Karpas-422 (cell line): Measurements from ENCODE around the gene PLK4. TPM values are rescaled to one million over a fixed set of nuclear protein-coding genes. Genes with fewer than 3 reads are reported as not detected.
"Not testable (repeated sequence)": the region's sequence is repeated elsewhere in the genome, so short reads cannot be mapped to it uniquely, and the experiment has no call there.

Experiments used
- DNase-seq: peaks from one replicate; pipeline ENCODE4 v3.0.0-alpha.2; 2015
- H2AFZ ChIP-seq: fragments of 200-600 bp; sonication (generic); 2 replicates; pipeline ENCODE4 v1.6.1; 2014; ENCODE audit warnings: antibody characterized with exemption, low read length, mixed read lengths
- H3K27ac ChIP-seq: fragments of 200-600 bp; sonication (generic); 2 replicates; pipeline ENCODE4 v1.5.1; 2014; ENCODE audit warnings: mild to moderate bottlenecking, low read length, moderate library complexity
- H3K27me3 ChIP-seq: fragments of 200-600 bp; sonication (generic); 2 replicates; pipeline ENCODE4 v1.6.1; 2014; ENCODE audit warnings: low read length, mixed read lengths
- H3K36me3 ChIP-seq: fragments of 200-600 bp; sonication (generic); 2 replicates; pipeline ENCODE4 v1.6.1; 2014; ENCODE audit warnings: low read length, mixed read lengths; ENCODE audit not compliant: insufficient read depth
- H3K4me1 ChIP-seq: fragments of 200-600 bp; sonication (generic); 2 replicates; pipeline ENCODE4 v1.6.1; 2014; ENCODE audit warnings: mild to moderate bottlenecking, low read length, mixed read lengths
- H3K4me2 ChIP-seq: fragments of 200-600 bp; sonication (generic); 2 replicates; pipeline ENCODE4 v1.6.1; 2014; ENCODE audit warnings: low read length, low read depth, mild to moderate bottlenecking; ENCODE audit not compliant: poor library complexity, severe bottlenecking
- H3K4me3 ChIP-seq: fragments of 200-600 bp; sonication (generic); 2 replicates; pipeline ENCODE4 v1.5.1; 2014; ENCODE audit warnings: mild to moderate bottlenecking, antibody characterized with exemption, low read length, mixed read lengths
- H3K79me2 ChIP-seq: fragments of 200-600 bp; sonication (generic); 2 replicates; pipeline ENCODE4 v1.6.1; 2014; ENCODE audit warnings: mild to moderate bottlenecking, low read length, mixed read lengths
- H3K9ac ChIP-seq: fragments of 200-600 bp; sonication (generic); 2 replicates; pipeline ENCODE4 v1.6.0; 2014; ENCODE audit warnings: low read length
- H3K9me2 ChIP-seq: fragments of 200-600 bp; sonication (generic), shearing (Covaris generic); replicated peaks from 2 replicates; pipeline ENCODE4 v1.6.0; 2014; ENCODE audit warnings: mild to moderate bottlenecking, low read length, moderate library complexity; ENCODE audit not compliant: insufficient read depth
- H3K9me3 ChIP-seq: fragments of 300-700, 200-600 bp; sonication (generic); 2 replicates; pipeline ENCODE4 v1.6.1; 2014; ENCODE audit warnings: low read length, mixed read lengths
- H4K20me1 ChIP-seq: fragments of 200-600 bp; sonication (generic); 2 replicates; pipeline ENCODE4 v1.6.1; 2014; ENCODE audit warnings: mild to moderate bottlenecking, antibody characterized with exemption, low read length, low read depth; ENCODE audit not compliant: insufficient read depth
- small RNA-seq: library from RNA; depleted of rRNA; stranded (forward); fragments of <200 nt; gene quantifications from one replicate; pipeline ENCODE3, GENCODE V24; 2014
- total RNA-seq: library from RNA; depleted of rRNA; stranded (reverse); fragments of >200 nt; shearing (Covaris generic); gene quantifications from 2 replicates; pipeline ENCODE4 v1.2.3, GENCODE V29; 2014; ENCODE audit warnings: low replicate concordance; rRNA removed

Gene PLK4
- total RNA-seq, 1 experiment from 2014 or later, result 68.1 TPM

DNA sequence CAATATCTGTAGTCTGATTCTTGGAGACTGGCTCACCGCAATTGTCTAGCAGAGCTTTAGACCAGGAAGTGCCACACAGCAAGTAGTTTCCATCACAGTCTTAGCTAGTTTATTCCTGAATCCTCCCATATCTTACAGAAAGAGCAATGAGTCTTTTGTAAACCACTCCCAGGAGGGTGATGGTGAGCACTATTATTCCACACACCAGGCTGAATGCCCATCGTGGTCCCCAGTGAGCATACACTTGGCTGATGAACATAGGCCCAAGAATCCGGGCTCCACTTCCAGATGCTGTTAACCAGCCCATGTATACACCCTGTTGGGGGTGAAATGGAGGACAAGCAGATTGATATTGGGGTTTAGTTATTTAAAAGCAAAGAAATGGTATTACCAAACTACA, 39.8 kb downstream of the PLK4 start:
- Histone ChIP-seq H3K9me3 (no peaks in the 10 kb centered on the region), H3K27ac (no peak overlapping the region), H3K36me3 (peaks cover 23% of the 10 kb centered on the region), H3K4me2 (no peak overlapping the region), H2AFZ (no peak overlapping the region), H3K9me2 (no peaks in the 10 kb centered on the region), H3K79me2 (no peaks in the 10 kb centered on the region), H3K4me1 (no peaks in the 10 kb centered on the region), H4K20me1 (no peaks in the 10 kb centered on the region), H3K4me3 (no peak overlapping the region), H3K9ac (no peak overlapping the region), H3K27me3 (no peaks in the 10 kb centered on the region)
- no peak for DNase-seq

DNA sequence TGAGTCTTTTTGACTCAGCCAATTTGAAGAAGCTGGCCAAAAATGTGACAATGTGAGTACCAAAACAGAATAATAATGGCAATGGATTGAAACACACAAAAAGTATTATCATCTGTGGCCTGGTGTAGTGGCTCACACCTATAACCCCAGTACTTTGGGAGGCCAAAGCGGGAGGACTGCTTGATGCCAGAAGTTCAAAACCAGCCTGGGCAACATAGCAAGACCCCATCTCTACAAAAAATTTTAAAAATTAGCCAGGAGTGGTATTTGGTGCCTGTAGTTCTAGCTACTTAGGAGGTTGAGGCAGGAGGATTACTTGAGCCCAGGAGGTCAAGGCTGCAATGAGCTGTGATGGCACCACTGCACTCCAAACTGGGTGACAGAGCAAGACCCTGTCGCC, 41.5 kb downstream of the PLK4 start:
- Histone ChIP-seq H3K27me3 (no peaks in the 10 kb centered on the region), H2AFZ (no peak overlapping the region), H3K9me3 (no peaks in the 10 kb centered on the region), H3K79me2 (no peaks in the 10 kb centered on the region), H3K9ac (no peak overlapping the region), H3K4me3 (no peak overlapping the region), H3K4me1 (no peaks in the 10 kb centered on the region), H3K9me2 (no peaks in the 10 kb centered on the region), H4K20me1 (no peaks in the 10 kb centered on the region), H3K27ac (no peak overlapping the region), H3K4me2 (no peak overlapping the region), H3K36me3 (peaks cover 26% of the 10 kb centered on the region)
- no peak for DNase-seq

DNA sequence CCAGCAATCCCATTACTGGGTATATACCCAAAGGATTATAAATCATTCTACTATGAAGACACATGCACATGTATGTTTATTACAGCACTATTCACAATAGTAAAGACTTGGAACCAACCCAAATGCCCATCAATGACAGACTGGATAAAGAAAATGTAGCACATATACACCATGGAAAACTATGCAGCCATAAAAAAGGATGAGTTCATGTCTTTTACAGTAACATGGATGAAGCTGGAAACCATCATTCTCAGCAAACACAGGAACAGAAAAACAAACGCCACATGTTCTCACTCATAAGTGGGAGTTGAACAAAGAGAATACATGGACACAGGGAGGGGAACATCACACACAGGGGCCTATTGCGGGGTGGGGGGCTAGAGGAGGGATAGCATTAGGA, 45.0 kb downstream of the PLK4 start:
- not testable (repeated sequence) for H2AFZ ChIP-seq, H3K9me3 ChIP-seq, H3K4me3 ChIP-seq, H3K9ac ChIP-seq, H3K4me2 ChIP-seq, H3K4me1 ChIP-seq, H3K27me3 ChIP-seq, H3K9me2 ChIP-seq, H3K79me2 ChIP-seq, H3K27ac ChIP-seq, DNase-seq, H4K20me1 ChIP-seq
- peaks cover 12% of the 10 kb centered on the region for H3K36me3 ChIP-seq

DNA sequence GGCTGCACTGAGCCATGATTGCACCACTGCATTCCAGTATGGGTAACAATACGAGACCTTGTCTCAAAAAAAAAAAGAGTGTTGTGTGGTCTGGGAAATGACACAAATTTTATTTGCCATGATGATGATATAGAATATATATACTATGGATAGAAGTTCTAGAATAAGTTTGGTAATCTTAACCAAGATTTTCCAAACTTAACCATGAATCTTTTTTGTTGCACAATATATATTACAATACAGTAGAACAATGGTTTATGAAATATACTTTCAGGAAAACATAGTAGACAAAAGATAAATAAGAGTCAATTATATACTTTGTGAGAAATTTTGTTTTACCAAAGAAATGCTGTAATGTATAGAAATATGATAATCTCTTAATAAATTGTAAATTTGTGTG, 49.5 kb downstream of the PLK4 start:
- Histone ChIP-seq H4K20me1 (no peaks in the 10 kb centered on the region), H3K79me2 (no peaks in the 10 kb centered on the region), H2AFZ (no peak overlapping the region), H3K36me3 (peaks cover 4% of the 10 kb centered on the region), H3K4me2 (no peak overlapping the region), H3K9me2 (no peaks in the 10 kb centered on the region), H3K9me3 (no peaks in the 10 kb centered on the region), H3K4me3 (no peak overlapping the region), H3K4me1 (no peaks in the 10 kb centered on the region), H3K9ac (no peak overlapping the region), H3K27me3 (no peaks in the 10 kb centered on the region), H3K27ac (no peak overlapping the region)
- no peak for DNase-seq

DNA sequence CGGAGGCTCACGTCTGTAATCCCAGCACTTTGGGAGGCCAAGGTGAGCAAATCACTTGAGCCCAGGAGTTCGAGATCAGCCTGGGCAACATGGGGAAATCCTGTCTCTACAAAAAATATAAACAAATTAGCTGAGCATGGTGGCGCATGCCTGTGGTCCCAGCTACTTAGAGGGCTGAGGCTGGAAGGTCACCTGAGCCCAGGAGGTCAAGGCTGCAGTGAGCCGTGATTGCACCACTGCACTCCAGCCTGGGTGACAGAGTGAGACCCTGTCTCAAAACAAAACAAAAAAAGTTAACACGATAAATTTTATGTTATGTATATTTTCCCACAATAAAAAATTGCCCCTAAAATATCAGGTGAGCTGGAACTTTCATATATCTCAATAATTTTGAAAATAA, 51.1 kb downstream of the PLK4 start:
- not testable (repeated sequence) for H3K9ac ChIP-seq, H3K4me1 ChIP-seq, H3K9me2 ChIP-seq, H2AFZ ChIP-seq, H3K79me2 ChIP-seq, H3K9me3 ChIP-seq, H4K20me1 ChIP-seq, H3K27ac ChIP-seq, H3K36me3 ChIP-seq, DNase-seq, H3K4me3 ChIP-seq, H3K27me3 ChIP-seq, H3K4me2 ChIP-seq

DNA sequence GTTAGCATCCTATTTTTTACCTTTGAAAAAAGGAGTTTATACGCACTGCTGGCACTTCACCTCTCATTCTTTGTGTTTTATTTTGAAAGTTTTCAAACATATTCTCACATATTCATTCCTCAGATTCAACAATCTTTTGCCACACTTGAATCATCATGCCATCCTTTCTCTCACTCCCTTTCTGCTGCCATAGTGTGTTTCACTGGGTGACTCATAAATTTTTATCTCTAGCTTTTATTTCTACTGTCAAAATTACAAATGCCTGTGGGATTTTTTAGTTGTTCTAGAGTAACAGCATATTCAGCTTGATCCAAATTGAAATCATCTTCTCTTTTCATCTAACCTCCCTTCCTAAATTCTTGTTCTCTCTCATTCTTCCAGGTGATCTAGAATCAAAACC, 56.3 kb downstream of the PLK4 start:
- Histone ChIP-seq H3K9me2 (no peaks in the 10 kb centered on the region), H3K9me3 (no peaks in the 10 kb centered on the region), H2AFZ (no peak overlapping the region), H3K27ac (no peak overlapping the region), H3K9ac (no peak overlapping the region), H3K79me2 (0 out of 2 replicates have a peak, but pooled peaks cover 7% of the 10 kb centered on the region), H3K4me3 (no peak overlapping the region), H3K27me3 (no peaks in the 10 kb centered on the region), H3K4me1 (peaks cover 4% of the 10 kb centered on the region; the same call in 1 of the 2 replicates), H4K20me1 (no peaks in the 10 kb centered on the region), H3K36me3 (peaks cover 16% of the 10 kb centered on the region; the same call in 1 of the 2 replicates), H3K4me2 (no peak overlapping the region)
- no peak for DNase-seq

Small RNAs within 50 kb of the gene (small RNA-seq; reads per million reads assigned to genes)
- gene RNU6-583P, result not detected

Other genes starting within 250 kb of the PLK4 start
- under 0.01 TPM in 1 of 2 replicates, not detected in the other for gene INTU, start 247.9 kb upstream of the PLK4 start, total RNA-seq
- gene SLC25A31, start 150.5 kb upstream of the PLK4 start, total RNA-seq, result not detected in 2 replicates
- gene HSPA4L, start 98.6 kb upstream of the PLK4 start, total RNA-seq, result 0.40 and 1.9 TPM in 2 replicates
- gene MFSD8, start 84.3 kb downstream of the PLK4 start, total RNA-seq, result 57.2 and 99.5 TPM in 2 replicates
- gene ABHD18, start 84.5 kb downstream of the PLK4 start, total RNA-seq, result 15.6 and 36.6 TPM in 2 replicates
- gene LARP1B, start 180.4 kb downstream of the PLK4 start, total RNA-seq, result 45.9 and 62.8 TPM in 2 replicates